ENCODE results near the gene TMEM132C.

GRCh38 chr12:128339631-128340030, 72.7 kb downstream of the TMEM132C start:
- TF ChIP-seq RFX5 (IDR thresholded peaks at IDR 0.05; ENCODE audit: borderline replicate concordance, low read depth, low read length) (no peak), SIX5 (IDR thresholded peaks at IDR 0.05; ENCODE audit: low read depth, low read length) (no peak), POLR2A (IDR thresholded peaks at IDR 0.05; ENCODE audit: control extremely low read depth in 1 of 2, low read depth in 2 of 2, low read length in 2 of 2) (no peak), EGR1 (IDR thresholded peaks at IDR 0.05; ENCODE audit: borderline replicate concordance, low read depth, low read length) (no peak), EZH2 (IDR thresholded peaks at IDR 0.05; ENCODE audit: low read depth, low read length, severe bottlenecking) (no peak), CTCF (IDR thresholded peaks at IDR 0.05; ENCODE audit: control extremely low read depth in 1 of 3, insufficient read depth in 1 of 3, low read depth in 1 of 3, low read length in 3 of 3) (no peak), SP2 (IDR thresholded peaks at IDR 0.05; ENCODE audit: low read length) (no peak), USF2 (IDR thresholded peaks at IDR 0.05; ENCODE audit: low read length) (no peak), YY1 (IDR thresholded peaks at IDR 0.05; ENCODE audit: low read depth, low read length) (no peak), POLR2AphosphoS5 (IDR thresholded peaks at IDR 0.05; ENCODE audit: low read depth, low read length) (no peak), SP4 (IDR thresholded peaks at IDR 0.05; ENCODE audit: low read length) (no peak)
